B cell (primary cell): Measurements from ENCODE around the gene IQCC. TPM values are rescaled to one million over a fixed set of nuclear protein-coding genes. Genes with fewer than 3 reads are reported as not detected.

Experiments used
- ATAC-seq: fragments of 200-7000 bp; cut with Tn5 transposase; one replicate; pipeline ENCODE4 v1.10.0; 2021; ENCODE audit warnings: low read depth, mild to moderate bottlenecking, moderate number of reproducible peaks, moderate library complexity
- CTCF ChIA-PET: fragments of 350-600 bp; sonication (Branson Sonifier 250); formaldehyde crosslinking; loops from one replicate; lab custom pipeline; 2021; ENCODE audit warnings: antibody characterized with exemption, inconsistent platforms; lab: Charles Lee
- POLR2A ChIA-PET: fragments of 350-600 bp; sonication (Branson Sonifier 250); formaldehyde crosslinking; loops from one replicate; lab custom pipeline; 2021; ENCODE audit warnings: antibody characterized with exemption; lab: Charles Lee
- DNase-seq: peaks from one replicate; pipeline ENCODE4 v3.0.0; 2013
- H2AFZ ChIP-seq: 2 replicates; pipeline ENCODE4 v1.6.1; 2012; ENCODE audit warnings: mild to moderate bottlenecking, low read depth, low read length; ENCODE audit not compliant: insufficient read depth, poor library complexity, severe bottlenecking
- H3K27ac ChIP-seq, 2 donors: 1 replicate in 1 of 2; 2 replicates in 1 of 2; pipeline ENCODE4 v1.5.1; 2012 to 2013; ENCODE audit warnings: low read length in 2 of 2, mild to moderate bottlenecking in 2 of 2, moderate library complexity in 1 of 2
- H3K27me3 ChIP-seq, 4 experiments: fragments of 200-600 bp in 1 of 4; sonication (generic) in 1 of 4; replicated peaks in 1 of 4; 1 replicate in 2 of 4; 2 replicates in 2 of 4; pipeline versions ENCODE4 v1.6.1 to v1.7.0; 2013 to 2016; ENCODE audit warnings: low read length in 3 of 4, mild to moderate bottlenecking in 2 of 4, mixed read lengths in 1 of 4, moderate library complexity in 1 of 4; ENCODE audit not compliant: insufficient read depth in 4 of 4, control insufficient read depth in 3 of 4; ENCODE audit errors: control extremely low read depth in 1 of 4
- H3K36me3 ChIP-seq, 2 experiments: replicated peaks in 1 of 2; 1 replicate in 1 of 2; 2 replicates in 1 of 2; pipeline versions ENCODE4 v1.6.1 to v1.7.1; 2013; ENCODE audit warnings: low read length in 1 of 2; ENCODE audit not compliant: insufficient read depth in 2 of 2, control insufficient read depth in 1 of 2; ENCODE audit errors: control extremely low read depth in 1 of 2, extremely low read depth in 1 of 2
- H3K4me1 ChIP-seq, 2 donors: fragments of 200-600 bp in 1 of 2; sonication (generic) in 1 of 2; 1 replicate in 1 of 2; 2 replicates in 1 of 2; pipeline versions ENCODE4 v1.5.1 to v1.6.1; 2013 to 2017; ENCODE audit warnings: low read length in 2 of 2; ENCODE audit not compliant: control insufficient read depth in 2 of 2, insufficient read depth in 2 of 2
- H3K4me2 ChIP-seq: replicated peaks from 2 replicates; pipeline ENCODE3; 2012; ENCODE audit warnings: mild to moderate bottlenecking, low read depth, low read length; ENCODE audit not compliant: poor library complexity, severe bottlenecking
- H3K4me3 ChIP-seq, 5 experiments: fragments of 200-600 bp in 1 of 5; sonication (generic) in 1 of 5; 1 replicate in 3 of 5; 2 replicates in 2 of 5; pipeline versions ENCODE4 v1.5.1 to v1.7.0; 2011 to 2016; ENCODE audit warnings: low read length in 4 of 5, mild to moderate bottlenecking in 4 of 5, low read depth in 2 of 5, control low read depth in 1 of 5, moderate library complexity in 1 of 5; ENCODE audit not compliant: insufficient read depth in 1 of 5; ENCODE audit errors: control extremely low read depth in 1 of 5, extremely low read depth in 1 of 5
- H3K79me2 ChIP-seq: fragments of 200-600 bp; sonication (generic); one replicate; pipeline ENCODE4 v1.6.0; 2016; ENCODE audit warnings: low read length; ENCODE audit not compliant: control insufficient read depth, insufficient read depth
- H3K9ac ChIP-seq: fragments of 200-600 bp; sonication (generic); 2 replicates; pipeline ENCODE4 v1.6.1; 2017; ENCODE audit warnings: mild to moderate bottlenecking, low read length, moderate library complexity
- H3K9me3 ChIP-seq, 3 donors: one replicate each; pipeline versions ENCODE4 v1.6.1 to v1.7.1; 2013; ENCODE audit warnings: low read length in 2 of 3; ENCODE audit not compliant: control insufficient read depth in 2 of 3, insufficient read depth in 1 of 3; ENCODE audit errors: control extremely low read depth in 1 of 3
- H4K20me1 ChIP-seq: 2 replicates; pipeline ENCODE4 v1.6.0; 2012; ENCODE audit warnings: mild to moderate bottlenecking, low read length; ENCODE audit not compliant: insufficient read depth, control insufficient read depth, poor library complexity, severe bottlenecking
- H3K27ac Mint-ChIP-seq: one replicate; pipeline ENCODE4 v1.8.0; 2021; ENCODE audit warnings: mixed read lengths
- H3K27me3 Mint-ChIP-seq: one replicate; pipeline ENCODE4 v1.8.0; 2021; ENCODE audit warnings: mixed read lengths
- H3K4me1 Mint-ChIP-seq: one replicate; pipeline ENCODE4 v1.8.0; 2021; ENCODE audit warnings: mixed read lengths
- H3K4me3 Mint-ChIP-seq: one replicate; pipeline ENCODE4 v1.8.0; 2021; ENCODE audit warnings: mixed read lengths
- H3K9me3 Mint-ChIP-seq: one replicate; pipeline ENCODE4 v1.8.0; 2022; ENCODE audit warnings: mixed read lengths; ENCODE audit not compliant: insufficient read depth
- EZH2 ChIP-seq: IDR thresholded peaks from 2 replicates; pipeline ENCODE4 v1.6.1; 2012; ENCODE audit warnings: borderline replicate concordance, low read depth, mild to moderate bottlenecking, moderate library complexity, low read length; ENCODE audit not compliant: insufficient read depth, poor library complexity, severe bottlenecking
- WGBS: methylation state at CpG from one replicate; pipeline ENCODE4 v1.1.5; 2013; ENCODE audit warnings: missing lambda C conversion rate; ENCODE audit not compliant: insufficient coverage; 5-methylcytosine and 5-hydroxymethylcytosine counted together
- intact Hi-C: fragments of 100-400 bp; cut with micrococcal nuclease; formaldehyde crosslinking; loops from one replicate; pipeline ENCODE4 v1.10.0; 2022
- polyA plus RNA-seq: library from polyadenylated mRNA; depleted of rRNA; stranded (reverse); fragments of >200 nt; gene quantifications from 2 replicates; pipeline ENCODE4 v1.2.3, GENCODE V29; 2012
- total RNA-seq, 2 donors: library from RNA; stranded (reverse); fragments of 120-200 nt in 1 of 2; gene quantifications; 1 replicate in 1 of 2; 2 replicates in 1 of 2; pipeline versions ENCODE4 v1.2.3 to v1.2.4, GENCODE V29; 2013 to 2022
- TF ChIP-seq, protein P1 (sequence below): fragments of 200-600 bp; IDR thresholded peaks from one replicate; pipeline ENCODE4 v1.8.0; 2022; ENCODE audit warnings: antibody characterized with exemption, mild to moderate bottlenecking

Gene IQCC
- total and polyA plus RNA-seq, 2 donors (not counting 1 experiment from before 2014, with no cell fraction given): 2.0 to 2.1 TPM

DNA sequence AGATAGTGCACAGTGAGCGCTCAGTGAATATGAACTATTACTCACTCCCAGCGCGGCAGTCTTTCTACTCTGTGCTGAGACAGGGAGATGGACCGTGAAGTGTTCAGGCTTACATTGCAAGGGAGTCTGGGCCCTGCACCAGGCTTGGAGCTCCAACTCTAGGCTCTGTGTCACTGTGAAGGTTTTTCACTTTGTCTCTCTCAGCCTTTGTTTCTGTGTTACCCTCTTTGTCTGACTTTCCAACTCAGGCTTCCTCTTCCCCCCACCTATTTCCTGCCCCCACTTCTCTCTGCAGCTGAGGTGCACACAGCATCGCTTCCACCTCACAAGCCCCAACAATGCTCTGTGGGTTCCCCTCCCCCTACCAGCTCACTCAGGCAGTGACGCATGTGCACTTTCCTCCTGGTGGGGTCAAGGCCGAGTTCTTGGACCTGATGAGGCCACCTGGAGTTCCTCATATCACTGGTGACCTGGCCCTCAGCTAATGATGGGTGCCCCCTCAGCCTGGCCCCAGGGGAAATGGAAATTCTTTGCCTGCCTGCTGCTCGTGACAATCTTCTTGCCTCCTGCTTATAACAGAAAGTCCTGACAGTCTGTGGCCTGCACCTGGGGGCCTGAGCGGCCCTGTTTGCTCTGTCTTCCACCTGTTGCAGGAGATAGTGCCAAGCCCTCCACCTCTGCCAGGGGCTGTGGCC lies 44.5 kb downstream of the IQCC start:
- peaks cover 32% of the 10 kb centered on the region for H3K79me2 ChIP-seq
- peak overlapping the region; percentile 78 for H3K4me2 ChIP-seq
- peak; percentile 82 for ATAC-seq
- H3K4me1 ChIP-seq: peaks cover 88 to 91% of the 10 kb centered on the region in 2 donors
- Mint-ChIP-seq H3K4me1 (peaks cover 77% of the 10 kb centered on the region), H3K9me3 (no peaks in the 10 kb centered on the region), H3K27me3 (no peaks in the 10 kb centered on the region), H3K27ac (peak overlapping the region; percentile 97), H3K4me3 (peak overlapping the region; percentile 78)
- CTCF ChIA-PET: interaction anchor here (0.8 to 6.3 kb wide), 14 partner anchors 11 to 1192 kb away, joined by 3 to 84 read pairs (median 10); partner anchors contain the start of genes HDAC1, KPNA6 and MARCKSL1
- WGBS: 2% methylated on average over 9 of the region's 9 CpGs
- DNase-seq: peak; percentile 94
- H4K20me1 ChIP-seq: no peaks in the 10 kb centered on the region
- H3K27ac ChIP-seq: peak overlapping the region; percentile 94 to 95
- intact Hi-C loops: loop anchor here (1.0 to 5.0 kb wide), 7 partner anchors 10 to 143 kb away; partner anchors contain the start of genes HDAC1, KPNA6, MARCKSL1 and TXLNA
- peak overlapping the region; percentile 70 for H2AFZ ChIP-seq
- POLR2A ChIA-PET: interaction anchor here (0.6 to 4.7 kb wide), 17 partner anchors 9 to 86 kb away, joined by 3 to 60 read pairs (median 4); partner anchors contain the start of genes CCDC28B, HDAC1 and MARCKSL1
- no peaks in the 10 kb centered on the region for H3K9me3 ChIP-seq
- no peak for TF ChIP-seq EZH2
- TF ChIP-seq, protein P1, sequence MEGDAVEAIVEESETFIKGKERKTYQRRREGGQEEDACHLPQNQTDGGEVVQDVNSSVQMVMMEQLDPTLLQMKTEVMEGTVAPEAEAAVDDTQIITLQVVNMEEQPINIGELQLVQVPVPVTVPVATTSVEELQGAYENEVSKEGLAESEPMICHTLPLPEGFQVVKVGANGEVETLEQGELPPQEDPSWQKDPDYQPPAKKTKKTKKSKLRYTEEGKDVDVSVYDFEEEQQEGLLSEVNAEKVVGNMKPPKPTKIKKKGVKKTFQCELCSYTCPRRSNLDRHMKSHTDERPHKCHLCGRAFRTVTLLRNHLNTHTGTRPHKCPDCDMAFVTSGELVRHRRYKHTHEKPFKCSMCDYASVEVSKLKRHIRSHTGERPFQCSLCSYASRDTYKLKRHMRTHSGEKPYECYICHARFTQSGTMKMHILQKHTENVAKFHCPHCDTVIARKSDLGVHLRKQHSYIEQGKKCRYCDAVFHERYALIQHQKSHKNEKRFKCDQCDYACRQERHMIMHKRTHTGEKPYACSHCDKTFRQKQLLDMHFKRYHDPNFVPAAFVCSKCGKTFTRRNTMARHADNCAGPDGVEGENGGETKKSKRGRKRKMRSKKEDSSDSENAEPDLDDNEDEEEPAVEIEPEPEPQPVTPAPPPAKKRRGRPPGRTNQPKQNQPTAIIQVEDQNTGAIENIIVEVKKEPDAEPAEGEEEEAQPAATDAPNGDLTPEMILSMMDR: no peak
- H3K36me3 ChIP-seq: no peaks in the 10 kb centered on the region
- peak overlapping the region; percentile 55 for H3K9ac ChIP-seq
- H3K27me3 ChIP-seq: no peaks in the 10 kb centered on the region
- H3K4me3 ChIP-seq: peak overlapping the region; percentile 7 to 51 (median 41)
